HCT116 (cell line): ENCODE data around the gene BMP8B.

Experiments
- CTCF ChIP-seq, 3 experiments: fragments of 200-600 bp in 1 of 3; sonication (generic) in 1 of 3; IDR thresholded peaks in 2 of 3; conservative IDR thresholded peaks in 1 of 3; 2 replicates each; pipeline ENCODE4 v1.5.1; 2012 to 2017; ENCODE audit warnings: low read depth in 2 of 3, low read length in 2 of 3, antibody characterized with exemption in 1 of 3, borderline replicate concordance in 1 of 3, control low read depth in 1 of 3, mild to moderate bottlenecking in 1 of 3, mixed read lengths in 1 of 3, mixed run types in 1 of 3, moderate library complexity in 1 of 3; ENCODE audit not compliant: insufficient read depth in 1 of 3
- RAD21 ChIP-seq: IDR thresholded peaks from 2 replicates; pipeline ENCODE4 v1.6.1; 2012; ENCODE audit warnings: low read depth, mild to moderate bottlenecking
- ZFX ChIP-seq: fragments of 450-650 bp; IDR thresholded peaks from 2 replicates; pipeline ENCODE4 v1.6.1; 2017

GRCh38 chr1:39711966-39712340 lies 76.7 kb downstream of the BMP8B start:
- TF ChIP-seq ZFX: no peak
- TF ChIP-seq RAD21: no peak
- no peak for TF ChIP-seq CTCF (IDR thresholded peaks at IDR 0.05 in 2 of 3, conservative IDR thresholded peaks at IDR 0.05 in 1 of 3; ENCODE audit: borderline replicate concordance in 1 of 3, insufficient read depth in 1 of 3, low read depth in 2 of 3, low read length in 2 of 3)
